AG08395 (cell line): ENCODE data around the gene ARL5C.

Source experiments
- DNase-seq: peaks from one replicate; pipeline ENCODE4 v3.0.0; 2012; ENCODE audit warnings: mixed read lengths, low spot score

The ARL5C gene

GRCh38 chr17:39167476-39167875, 1.5 kb upstream of the ARL5C start:
- DNase-seq: no peak

GRCh38 chr17:39166437-39167335, 725 bp upstream of the ARL5C start:
- no peak for DNase-seq

GRCh38 chr17:39165178-39165840, 652 bp downstream of the ARL5C start:
- DNase-seq: no peak

GRCh38 chr17:39164675-39165143, 1.3 kb downstream of the ARL5C start:
- peak; percentile 98 for DNase-seq

GRCh38 chr17:39161962-39162361, 4.0 kb downstream of the ARL5C start:
- DNase-seq: no peak

- DNase-seq: no peak
These were observed 7.3 kb downstream of the ARL5C start for GRCh38 chr17:39158623-39159022.

GRCh38 chr17:39156491-39156890, 9.5 kb downstream of the ARL5C start:
- no peak for DNase-seq

- DNase-seq: no peak
These were observed 10.3 kb downstream of the ARL5C start for GRCh38 chr17:39155654-39156053.

GRCh38 chr17:39153599-39154051, 12.3 kb downstream of the ARL5C start:
- peak; percentile 82 for DNase-seq

- no peak for DNase-seq
These were observed 13.8 kb downstream of the ARL5C start for GRCh38 chr17:39151943-39152818.

- DNase-seq: no peak
These were observed 14.6 kb downstream of the ARL5C start, which contains the start of gene PLXDC1 for GRCh38 chr17:39151150-39151942. PLXDC1 (minus strand) TSS chr17:39151637; CDS start chr17:39151437, 200 bp downstream.

GRCh38 chr17:39150795-39151149, 15.2 kb downstream of the ARL5C start:
- no peak for DNase-seq

- no peak for DNase-seq
These were observed 15.8 kb downstream of the ARL5C start for GRCh38 chr17:39150104-39150634.

GRCh38 chr17:39147221-39148185, 18.5 kb downstream of the ARL5C start:
- no peak for DNase-seq

- no peak for DNase-seq
These were observed 19.7 kb downstream of the ARL5C start for GRCh38 chr17:39146273-39146672.

GRCh38 chr17:39145143-39145542, 20.8 kb downstream of the ARL5C start:
- DNase-seq: no peak

- peak; percentile 62 for DNase-seq
These were observed 21.5 kb downstream of the ARL5C start for GRCh38 chr17:39144416-39144840.

GRCh38 chr17:39143552-39144093, 22.3 kb downstream of the ARL5C start:
- DNase-seq: no peak

- DNase-seq: no peak
These were observed 23.9 kb downstream of the ARL5C start for GRCh38 chr17:39141915-39142664.
